Endothelial cell (in vitro differentiated cells): ENCODE data around the gene HERC4. TPM values are rescaled to one million over a fixed set of nuclear protein-coding genes. Genes with fewer than 3 reads are reported as not detected.

ENCODE experiments used
- DNase-seq: peaks from one replicate; pipeline ENCODE4 v3.0.0; 2021; ENCODE audit warnings: low spot score
- H3K27ac Mint-ChIP-seq: one replicate; pipeline ENCODE4 v1.8.0; 2021; ENCODE audit warnings: mixed read lengths, inconsistent platforms; ENCODE audit not compliant: unreplicated experiment
- H3K27me3 Mint-ChIP-seq: one replicate; pipeline ENCODE4 v1.8.0; 2021; ENCODE audit warnings: mild to moderate bottlenecking, moderate library complexity, mixed read lengths, inconsistent platforms; ENCODE audit not compliant: unreplicated experiment
- H3K36me3 Mint-ChIP-seq: one replicate; pipeline ENCODE4 v1.8.0; 2021; ENCODE audit warnings: mild to moderate bottlenecking, low read depth, mixed read lengths, inconsistent platforms; ENCODE audit not compliant: unreplicated experiment
- H3K4me1 Mint-ChIP-seq: one replicate; pipeline ENCODE4 v1.8.0; 2021; ENCODE audit warnings: mild to moderate bottlenecking, mixed read lengths, inconsistent platforms; ENCODE audit not compliant: unreplicated experiment
- H3K4me3 Mint-ChIP-seq: one replicate; pipeline ENCODE4 v1.8.0; 2021; ENCODE audit warnings: mild to moderate bottlenecking, mixed read lengths, inconsistent platforms; ENCODE audit not compliant: unreplicated experiment
- H3K9me3 Mint-ChIP-seq: one replicate; pipeline ENCODE4 v1.8.0; 2021; ENCODE audit warnings: mixed read lengths, inconsistent platforms; ENCODE audit not compliant: unreplicated experiment
- CTCF ChIP-seq: fragments of 200-600 bp; sonication (generic); IDR thresholded peaks from one replicate; pipeline ENCODE4 v1.5.0; 2021; ENCODE audit warnings: antibody characterized with exemption; ENCODE audit not compliant: unreplicated experiment
- total RNA-seq: library from RNA; stranded (reverse); fragmentation: NEBNext Ultra II Directional; extraction: Animal tissue kit (Norgen Biotek cat#: 25700); gene quantifications from one replicate; pipeline ENCODE4 v1.2.1, GENCODE V29; 2021; ENCODE audit not compliant: unreplicated experiment

The HERC4 gene
- total RNA-seq, 1 donor from 2014 or later: 53.4 TPM

GRCh38 chr10:68095153-68095552, 20.1 kb upstream of the HERC4 start:
- no peaks in the 10 kb centered on the region for H3K9me3 Mint-ChIP-seq
- H3K27ac Mint-ChIP-seq: no peak overlapping the region
- no peaks in the 10 kb centered on the region for H3K36me3 Mint-ChIP-seq
- no peak overlapping the region for H3K4me3 Mint-ChIP-seq
- TF ChIP-seq CTCF: no peak
- no peak for DNase-seq
- H3K4me1 Mint-ChIP-seq: no peaks in the 10 kb centered on the region
- H3K27me3 Mint-ChIP-seq: no peaks in the 10 kb centered on the region

GRCh38 chr10:68092512-68092911, 17.4 kb upstream of the HERC4 start:
- Mint-ChIP-seq H3K4me1 (peaks cover 7% of the 10 kb centered on the region), H3K9me3 (no peaks in the 10 kb centered on the region), H3K27me3 (no peaks in the 10 kb centered on the region), H3K4me3 (no peak overlapping the region), H3K36me3 (no peaks in the 10 kb centered on the region), H3K27ac (no peak overlapping the region)
- no peak for TF ChIP-seq CTCF
- DNase-seq: no peak

- Mint-ChIP-seq H3K27me3 (no peaks in the 10 kb centered on the region), H3K9me3 (no peaks in the 10 kb centered on the region), H3K4me3 (no peak overlapping the region), H3K36me3 (no peaks in the 10 kb centered on the region), H3K27ac (no peak overlapping the region), H3K4me1 (peaks cover 13% of the 10 kb centered on the region)
- TF ChIP-seq CTCF: no peak
- no peak for DNase-seq
Measured at GRCh38 chr10:68090586-68090985, 15.5 kb upstream of the HERC4 start.

GRCh38 chr10:68088740-68089139, 13.7 kb upstream of the HERC4 start:
- no peak overlapping the region for H3K27ac Mint-ChIP-seq
- no peak for DNase-seq
- H3K9me3 Mint-ChIP-seq: no peaks in the 10 kb centered on the region
- no peaks in the 10 kb centered on the region for H3K27me3 Mint-ChIP-seq
- H3K36me3 Mint-ChIP-seq: no peaks in the 10 kb centered on the region
- peaks cover 13% of the 10 kb centered on the region for H3K4me1 Mint-ChIP-seq
- no peak for TF ChIP-seq CTCF
- no peak overlapping the region for H3K4me3 Mint-ChIP-seq

GRCh38 chr10:68087685-68088401, 12.8 kb upstream of the HERC4 start:
- peak; percentile 15 for DNase-seq
- H3K36me3 Mint-ChIP-seq: no peaks in the 10 kb centered on the region
- H3K9me3 Mint-ChIP-seq: no peaks in the 10 kb centered on the region
- no peak overlapping the region for H3K27ac Mint-ChIP-seq
- TF ChIP-seq CTCF: no peak
- no peak overlapping the region for H3K4me3 Mint-ChIP-seq
- peaks cover 13% of the 10 kb centered on the region for H3K4me1 Mint-ChIP-seq
- no peaks in the 10 kb centered on the region for H3K27me3 Mint-ChIP-seq
